GM12891 (cell line): ENCODE measurements around the gene GALNT10.

Experiments used
- DNase-seq: peaks from one replicate; pipeline ENCODE4 v3.0.0; 2011; ENCODE audit warnings: low spot score; ENCODE audit not compliant: insufficient read length
- FAIRE-seq: peaks from 2 replicates; lab custom pipeline; 2011; peaks lifted over from hg19 to GRCh38; lab: Jason Lieb, UNC
- PAX5 ChIP-seq: IDR thresholded peaks from 2 replicates; pipeline ENCODE4 v1.6.1; 2011; ENCODE audit warnings: low read length, moderate library complexity, mild to moderate bottlenecking; ENCODE audit not compliant: insufficient read depth, severe bottlenecking
- POLR2A ChIP-seq: IDR thresholded peaks from 2 replicates; pipeline ENCODE4 v1.6.1; 2011; ENCODE audit warnings: low read depth, low read length, control low read depth
- POLR2AphosphoS5 ChIP-seq: IDR thresholded peaks from 2 replicates; pipeline ENCODE4 v1.6.1; 2011; ENCODE audit warnings: low read depth, low read length, control low read depth
- POU2F2 ChIP-seq: IDR thresholded peaks from 2 replicates; pipeline ENCODE4 v1.6.1; 2011; ENCODE audit warnings: low read depth, mild to moderate bottlenecking, control low read depth, low read length, moderate library complexity
- SPI1 ChIP-seq: IDR thresholded peaks from 2 replicates; pipeline ENCODE4 v1.6.1; 2011; ENCODE audit warnings: low read depth, low read length, control low read depth
- TAF1 ChIP-seq: IDR thresholded peaks from 2 replicates; pipeline ENCODE4 v1.6.1; 2011; ENCODE audit warnings: low read depth, low read length, control low read depth

GALNT10 gene

GRCh38 chr5:154393850-154394249, 203.3 kb downstream of the GALNT10 start:
- TF ChIP-seq SPI1 (no peak), POLR2AphosphoS5 (no peak), TAF1 (no peak)
- FAIRE-seq = no peak
- DNase-seq = no peak

DNA sequence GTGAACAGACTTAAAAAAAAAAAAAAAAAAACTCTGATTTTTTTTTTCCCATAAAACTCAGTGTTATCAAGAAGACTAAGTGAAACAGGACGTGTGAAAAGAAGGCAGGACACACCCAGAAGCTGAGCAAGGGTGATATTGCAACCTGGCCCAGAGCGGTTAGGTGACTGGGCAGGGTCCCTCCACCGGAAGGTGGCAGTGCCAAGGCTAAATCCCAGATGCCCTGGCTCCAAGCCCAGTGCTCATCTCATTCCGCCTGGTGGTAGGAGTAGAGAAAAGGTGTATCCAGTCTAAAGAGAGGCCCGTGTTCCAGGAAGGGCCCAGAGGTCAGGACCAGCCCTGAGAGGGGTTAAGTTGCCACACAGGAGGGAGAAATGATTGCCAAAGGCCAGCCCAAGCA, 203.8 kb downstream of the GALNT10 start:
- DNase-seq (no peak), FAIRE-seq (no peak)
- TF ChIP-seq POLR2A (no peak), POU2F2 (no peak), SPI1 (no peak), TAF1 (no peak), POLR2AphosphoS5 (no peak), PAX5 (no peak)

- no peak for TF ChIP-seq POLR2A
- TF ChIP-seq PAX5 = no peak
- TF ChIP-seq POLR2AphosphoS5 = no peak
- TF ChIP-seq TAF1 = no peak
- TF ChIP-seq POU2F2 = peak; percentile 67; the same call in 1 of the 2 replicates
- DNase-seq (no peak), FAIRE-seq (no peak)
Measured at GRCh38 chr5:154395407-154396106, 205.0 kb downstream of the GALNT10 start.

GRCh38 chr5:154396128-154396527, 205.6 kb downstream of the GALNT10 start:
- DNase-seq = no peak
- no peak for FAIRE-seq
- no peak for TF ChIP-seq TAF1
- no peak for TF ChIP-seq POLR2A
- TF ChIP-seq SPI1 = no peak
- no peak for TF ChIP-seq POU2F2
- TF ChIP-seq POLR2AphosphoS5 = no peak
- TF ChIP-seq PAX5 = no peak

GRCh38 chr5:154397652-154398406, 207.3 kb downstream of the GALNT10 start:
- no peak for FAIRE-seq
- DNase-seq = no peak
- no peak for TF ChIP-seq POLR2A
- no peak for TF ChIP-seq PAX5
- TF ChIP-seq TAF1 = no peak
- TF ChIP-seq SPI1 = no peak
- TF ChIP-seq POU2F2 = no peak
- no peak for TF ChIP-seq POLR2AphosphoS5

- TF ChIP-seq PAX5 (no peak), POLR2AphosphoS5 (no peak), TAF1 (no peak), POLR2A (no peak), POU2F2 (no peak), SPI1 (no peak)
- no peak for FAIRE-seq
- DNase-seq = no peak
Measured at GRCh38 chr5:154400678-154401077, 210.1 kb downstream of the GALNT10 start.

DNA sequence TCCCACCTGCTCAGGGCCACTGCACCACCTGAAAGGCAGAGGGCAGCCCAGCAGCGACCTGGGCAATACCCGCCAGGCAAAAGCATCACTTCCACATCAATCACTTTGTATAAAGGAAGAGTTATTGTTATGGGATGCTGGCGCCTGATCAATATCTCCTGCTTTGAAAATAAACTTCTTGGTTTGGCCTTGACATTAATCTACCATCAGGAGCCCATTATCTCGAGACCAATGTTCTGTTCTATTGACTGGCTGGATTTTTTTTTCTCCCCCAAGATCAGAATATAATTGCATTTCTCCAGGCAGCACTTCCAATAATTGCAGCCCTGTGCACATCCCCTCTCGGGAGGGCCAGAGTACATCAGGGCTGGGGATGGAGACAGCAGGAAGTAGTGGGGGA, 210.8 kb downstream of the GALNT10 start:
- no peak for TF ChIP-seq SPI1
- no peak for TF ChIP-seq POU2F2
- TF ChIP-seq POLR2AphosphoS5 = no peak
- TF ChIP-seq PAX5 = no peak
- TF ChIP-seq POLR2A = no peak
- no peak for TF ChIP-seq TAF1
- FAIRE-seq = no peak
- DNase-seq = no peak

- no peak for FAIRE-seq
- no peak for TF ChIP-seq POLR2A
Measured at GRCh38 chr5:154401931-154402330, 211.4 kb downstream of the GALNT10 start.

GRCh38 chr5:154402611-154403010, 212.1 kb downstream of the GALNT10 start:
- FAIRE-seq (no peak), DNase-seq (no peak)
- no peak for TF ChIP-seq PAX5
- no peak for TF ChIP-seq POU2F2
- no peak for TF ChIP-seq TAF1
- TF ChIP-seq POLR2A = no peak

More at GRCh38 chr5:154401931-154402330, 211.4 kb downstream of the GALNT10 start:
- DNase-seq = no peak

DNA sequence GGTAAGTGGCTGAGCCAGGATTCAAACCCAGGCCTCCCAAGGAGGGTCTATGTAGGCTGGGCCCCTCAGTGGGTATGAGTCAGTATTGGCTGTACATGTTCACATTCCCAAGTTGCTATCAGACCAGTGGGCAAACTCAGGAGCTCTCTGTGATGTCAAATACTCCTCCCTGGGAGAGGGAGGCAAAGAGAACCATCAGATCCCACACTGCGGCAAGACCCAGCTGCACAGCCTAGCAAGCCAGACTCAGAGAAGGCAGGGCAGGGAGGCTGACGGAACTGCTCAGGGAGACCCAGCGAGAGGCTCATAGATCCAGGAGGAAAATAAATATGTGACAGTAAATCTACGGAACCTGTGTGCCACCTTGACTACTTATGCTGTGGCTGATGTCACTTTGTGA, 212.7 kb downstream of the GALNT10 start:
- no peak for DNase-seq
- TF ChIP-seq POLR2AphosphoS5 (no peak), POU2F2 (no peak), SPI1 (no peak), PAX5 (no peak), POLR2A (no peak), TAF1 (no peak)
- no peak for FAIRE-seq

DNA sequence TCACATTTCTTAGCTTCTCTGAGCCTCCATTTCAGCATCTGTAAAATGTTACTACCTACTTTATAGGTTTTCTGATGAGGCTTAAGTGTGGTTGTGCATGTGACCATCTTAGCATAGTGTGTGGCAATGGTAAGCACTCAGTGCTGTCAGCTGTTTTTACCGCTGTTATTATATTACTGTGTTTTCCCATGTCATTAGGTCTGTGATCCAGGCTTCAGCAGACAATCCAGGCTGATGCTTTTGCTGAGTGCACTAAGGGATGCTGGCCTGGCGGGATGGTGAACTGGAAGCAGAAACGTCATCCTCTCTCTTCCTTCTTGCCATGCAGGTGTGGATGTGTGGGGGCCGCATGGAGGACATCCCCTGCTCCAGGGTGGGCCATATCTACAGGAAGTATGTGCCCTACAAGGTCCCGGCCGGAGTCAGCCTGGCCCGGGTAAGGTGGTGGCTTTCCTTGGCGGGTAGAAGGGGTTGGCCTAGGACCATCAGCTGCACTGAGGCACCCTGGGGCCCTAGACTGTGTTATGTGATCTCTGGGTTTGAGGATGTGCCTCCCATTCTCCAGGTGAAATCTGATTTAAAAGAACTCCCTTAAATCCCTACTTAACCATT, 213.3 kb downstream of the GALNT10 start:
- no peak for FAIRE-seq

More for the DNA sequence above, 213.3 kb downstream of the GALNT10 start:
- no peak for DNase-seq
- TF ChIP-seq SPI1 = no peak
- TF ChIP-seq POU2F2 = no peak
- no peak for TF ChIP-seq POLR2AphosphoS5
- no peak for TF ChIP-seq PAX5
- no peak for TF ChIP-seq TAF1
- TF ChIP-seq POLR2A = no peak
